Spleen (tissue), 11 donors: Measurements from ENCODE around the gene NCOA3. TPM values are rescaled to one million over a fixed set of nuclear protein-coding genes. Genes with fewer than 3 reads are reported as not detected.
"Not testable (repeated sequence)": the region's sequence is repeated elsewhere in the genome, so short reads cannot be mapped to it uniquely, and the experiment has no call there.

Experiments
- DNase-seq: peaks from one replicate; pipeline ENCODE4 v3.0.0-alpha.2; 2020
- H3K27ac ChIP-seq, 8 donors: fragments of 200-600 bp; sonication (generic) in 7 of 8; 1 replicate in 4 of 8; 2 replicates in 4 of 8; pipeline versions ENCODE4 v1.5.0 to v1.8.0; 2016 to 2021; ENCODE audit warnings: inconsistent platforms in 4 of 8, mild to moderate bottlenecking in 4 of 8, moderate library complexity in 1 of 8
- H3K27me3 ChIP-seq, 7 donors: fragments of 200-600 bp; sonication (generic) in 6 of 7; replicated peaks in 1 of 7; 1 replicate in 4 of 7; 2 replicates in 3 of 7; pipeline versions ENCODE4 v1.5.0 to v1.8.0; 2016 to 2021; ENCODE audit warnings: inconsistent platforms in 3 of 7, mild to moderate bottlenecking in 1 of 7
- H3K36me3 ChIP-seq, 6 donors: fragments of 200-600 bp; sonication (generic) in 5 of 6; 1 replicate in 4 of 6; 2 replicates in 2 of 6; pipeline versions ENCODE4 v1.5.0 to v1.8.0; 2016 to 2021; ENCODE audit warnings: inconsistent platforms in 2 of 6
- H3K4me1 ChIP-seq, 6 donors: fragments of 200-600 bp; sonication (generic) in 5 of 6; 1 replicate in 3 of 6; 2 replicates in 3 of 6; pipeline versions ENCODE4 v1.5.0 to v1.8.0; 2016 to 2021; ENCODE audit warnings: inconsistent platforms in 3 of 6
- H3K4me3 ChIP-seq, 8 donors: fragments of 200-600 bp; sonication (generic) in 7 of 8; 1 replicate in 4 of 8; 2 replicates in 4 of 8; pipeline versions ENCODE4 v1.5.0 to v1.8.0; 2016 to 2021; ENCODE audit warnings: inconsistent platforms in 4 of 8, mild to moderate bottlenecking in 4 of 8, moderate library complexity in 2 of 8
- H3K9me3 ChIP-seq, 8 donors: fragments of 200-600 bp; sonication (generic) in 7 of 8; 1 replicate in 4 of 8; 2 replicates in 4 of 8; pipeline versions ENCODE4 v1.5.0 to v1.8.0; 2016 to 2021; ENCODE audit warnings: inconsistent platforms in 4 of 8
- CTCF ChIP-seq, 11 experiments: fragments of 200-600 bp in 7 of 11; fragments of 450-650 bp in 4 of 11; sonication (generic) in 4 of 11; IDR thresholded peaks in 8 of 11; conservative IDR thresholded peaks in 3 of 11; 1 replicate in 7 of 11; 2 replicates in 4 of 11; pipeline versions ENCODE4 v1.4.0 to v1.8.0; 2016 to 2021; ENCODE audit warnings: antibody characterized with exemption in 11 of 11, inconsistent platforms in 4 of 11, mild to moderate bottlenecking in 1 of 11
- POLR2A ChIP-seq, 3 donors: fragments of 450-650 bp; IDR thresholded peaks; one replicate each; pipeline ENCODE4 v1.5.1; 2017; ENCODE audit warnings: antibody characterized with exemption in 3 of 3, mild to moderate bottlenecking in 1 of 3
- POLR2AphosphoS5 ChIP-seq, 3 donors: sonication (generic); formaldehyde crosslinking; IDR thresholded peaks; one replicate each; pipeline ENCODE4 v1.5.1; 2017; ENCODE audit warnings: antibody characterized with exemption in 3 of 3
- WGBS, 5 donors: extraction: QIAGEN DNeasy Blood & Tissue Kit in 3 of 5; methylation state at CpG; one replicate each; pipeline versions ENCODE4 v1.1.5 to v1.1.7; 2013 to 2018; 5-methylcytosine and 5-hydroxymethylcytosine counted together
- intact Hi-C: fragments of 100-400 bp; cut with DNase I; formaldehyde crosslinking; loops from one replicate; pipeline ENCODE4 v1.15.0; 2023; ENCODE audit warnings: low total_unique reads
- polyA plus RNA-seq, 3 donors: library from polyadenylated mRNA; stranded (reverse); fragments of 200-250 nt; gene quantifications; one replicate each; pipeline ENCODE4 v1.2.1, GENCODE V29; 2013
- total RNA-seq, 7 donors: library from RNA; depleted of rRNA in 3 of 7; stranded (reverse); fragments of >200 nt in 3 of 7; fragmentation: NEBNext Ultra II Directional in 4 of 7; extraction: Animal tissue kit (Norgen Biotek cat#: 25700) in 4 of 7; gene quantifications; one replicate each; pipeline versions ENCODE4 v1.1.0 to v1.2.1, GENCODE V29; 2016 to 2021
- donor health status: healthy with polysubstance abuse.
- donor health status: DM: no; HTN: no; CAD: no; lungs with moderate emphysema.
- donor health status: DM: no; HTN: no; CAD: no.
- donor health status: Bipolar disorder and iron deficiency.
- donor health status: healthy.
- donor health status: DM: no; HTN: no; CAD: no.
- donor health status: DM: yes; HTN: yes; CAD: no.

The NCOA3 gene
- total and polyA plus RNA-seq, 10 donors = 12.5 to 93.7 (median 82.2) TPM

- Histone ChIP-seq H3K27me3 (no peaks in the 10 kb centered on the region), H3K27ac (no peak overlapping the region), H3K4me1 (peaks cover 9 to 86% (median 33%) of the 10 kb centered on the region in 6 donors), H3K9me3 (no peaks in the 10 kb centered on the region), H3K36me3 (peaks cover 0 to 78% (median 12%) of the 10 kb centered on the region in 6 donors), H3K4me3 (no peak overlapping the region)
- peak; percentile 35 for DNase-seq
- TF ChIP-seq POLR2AphosphoS5 (IDR thresholded peaks at IDR 0.05) = no peak
- no peak for TF ChIP-seq CTCF (IDR thresholded peaks at IDR 0.05 in 8 of 11, conservative IDR thresholded peaks at IDR 0.05 in 3 of 11)
- no peak for TF ChIP-seq POLR2A (IDR thresholded peaks at IDR 0.05)
- 94 to 99% (median 98%) methylated on average over 8 of the region's 8 CpGs for WGBS, 5 donors
- intact Hi-C loops = no loop called here
These were observed 86.5 kb downstream of the NCOA3 start for GRCh38 chr20:47588158-47588557.

GRCh38 chr20:47591231-47591630 is 89.5 kb downstream of the NCOA3 start:
- Histone ChIP-seq H3K4me1 (peaks cover 0 to 55% (median 11%) of the 10 kb centered on the region in 6 donors), H3K4me3 (no peak overlapping the region), H3K9me3 (no peaks in the 10 kb centered on the region), H3K36me3 (peaks cover 0 to 70% (median 2%) of the 10 kb centered on the region in 6 donors), H3K27ac (no peak overlapping the region), H3K27me3 (no peaks in the 10 kb centered on the region)
- WGBS, 5 donors = 81 to 98% (median 92%) methylated on average over 1 of the region's 1 CpG
- TF ChIP-seq POLR2AphosphoS5 (IDR thresholded peaks at IDR 0.05) (no peak), POLR2A (IDR thresholded peaks at IDR 0.05) (no peak)
- DNase-seq = no peak
- intact Hi-C loops = no loop called here

- no peak overlapping the region for H3K4me3 ChIP-seq
These were observed 92.5 kb downstream of the NCOA3 start for GRCh38 chr20:47594157-47594556.

GRCh38 chr20:47595138-47595537 is 93.5 kb downstream of the NCOA3 start:
- intact Hi-C loops, H3K4me3 ChIP-seq: not testable (repeated sequence)
- 94 to 98% (median 97%) methylated on average over 10 of the region's 10 CpGs for WGBS, 5 donors

More at GRCh38 chr20:47594157-47594556, 92.5 kb downstream of the NCOA3 start:
- Histone ChIP-seq H3K9me3 (no peaks in the 10 kb centered on the region), H3K27ac (no peak overlapping the region), H3K27me3 (no peaks in the 10 kb centered on the region), H3K36me3 (peaks cover 0 to 73% (median 2%) of the 10 kb centered on the region in 6 donors), H3K4me1 (peaks cover 0 to 41% (median 1%) of the 10 kb centered on the region in 6 donors)
- intact Hi-C loops = no loop called here
- no peak for DNase-seq
- no peak for TF ChIP-seq CTCF (IDR thresholded peaks at IDR 0.05 in 8 of 11, conservative IDR thresholded peaks at IDR 0.05 in 3 of 11)
- no peak for TF ChIP-seq POLR2AphosphoS5 (IDR thresholded peaks at IDR 0.05)
- TF ChIP-seq POLR2A (IDR thresholded peaks at IDR 0.05) = no peak
- WGBS, 5 donors = 94 to 98% (median 97%) methylated on average over 6 of the region's 6 CpGs

GRCh38 chr20:47596003-47596571 is 94.4 kb downstream of the NCOA3 start:
- 89 to 97% (median 96%) methylated on average over 6 of the region's 6 CpGs for WGBS, 5 donors
- intact Hi-C loops = no loop called here

More at GRCh38 chr20:47595138-47595537, 93.5 kb downstream of the NCOA3 start:
- H3K27me3 ChIP-seq, DNase-seq, H3K9me3 ChIP-seq, H3K27ac ChIP-seq: not testable (repeated sequence)
- peaks cover 0 to 42% (median 1%) of the 10 kb centered on the region in 6 donors for H3K4me1 ChIP-seq
- H3K36me3 ChIP-seq = peaks cover 0 to 67% (median 2%) of the 10 kb centered on the region in 6 donors

More at GRCh38 chr20:47596003-47596571, 94.4 kb downstream of the NCOA3 start:
- H3K4me3 ChIP-seq = no peak overlapping the region
- H3K36me3 ChIP-seq = peaks cover 0 to 58% (median 2%) of the 10 kb centered on the region in 6 donors
- H3K9me3 ChIP-seq = no peaks in the 10 kb centered on the region
- H3K27me3 ChIP-seq = no peaks in the 10 kb centered on the region
- DNase-seq = no peak
- H3K4me1 ChIP-seq = peaks cover 0 to 45% (median 3%) of the 10 kb centered on the region in 6 donors
- H3K27ac ChIP-seq = no peak overlapping the region
- no peak for TF ChIP-seq CTCF (IDR thresholded peaks at IDR 0.05 in 8 of 11, conservative IDR thresholded peaks at IDR 0.05 in 3 of 11)
- TF ChIP-seq POLR2AphosphoS5 (IDR thresholded peaks at IDR 0.05) = no peak
- TF ChIP-seq POLR2A (IDR thresholded peaks at IDR 0.05) = no peak
